DMS79 treated with DMSO at 0.1 percent for 48 hours (cell line): ENCODE measurements around the gene ARL14.
"Not testable (repeated sequence)": the region's sequence is repeated elsewhere in the genome, so short reads cannot be mapped to it uniquely, and the experiment has no call there.

Experiments
- DNase-seq: peaks from one replicate; lab custom pipeline; 2025; lab: John Stamatoyannopoulos, UW

ARL14 gene

GRCh38 chr3:160677459-160677881, 510 bp downstream of the ARL14 start:
- no peak for DNase-seq

- no peak for DNase-seq
Measured at GRCh38 chr3:160678292-160678842, 1.4 kb downstream of the ARL14 start.

- DNase-seq: no peak
Measured at GRCh38 chr3:160684368-160684740, 7.4 kb downstream of the ARL14 start.

GRCh38 chr3:160685144-160685766, 8.3 kb downstream of the ARL14 start:
- no peak for DNase-seq

- peak; percentile 17 for DNase-seq
Measured at GRCh38 chr3:160686955-160687535, 10.1 kb downstream of the ARL14 start.

- no peak for DNase-seq
Measured at GRCh38 chr3:160691151-160691550, 14.2 kb downstream of the ARL14 start.

GRCh38 chr3:160691962-160692361, 15.0 kb downstream of the ARL14 start:
- DNase-seq: no peak

GRCh38 chr3:160693191-160693590, 16.2 kb downstream of the ARL14 start:
- no peak for DNase-seq

GRCh38 chr3:160694345-160694744, 17.4 kb downstream of the ARL14 start:
- DNase-seq: no peak

GRCh38 chr3:160695003-160695402, 18.0 kb downstream of the ARL14 start:
- DNase-seq: no peak

- DNase-seq: no peak
Measured at GRCh38 chr3:160695915-160696327, 19.0 kb downstream of the ARL14 start.

GRCh38 chr3:160697637-160698380, 20.8 kb downstream of the ARL14 start:
- DNase-seq: no peak

- no peak for DNase-seq
Measured at GRCh38 chr3:160698599-160699195, 21.7 kb downstream of the ARL14 start.

GRCh38 chr3:160701490-160701889, 24.5 kb downstream of the ARL14 start:
- DNase-seq: no peak

GRCh38 chr3:160702290-160702689, 25.3 kb downstream of the ARL14 start:
- DNase-seq: no peak

GRCh38 chr3:160703974-160704373, 27.0 kb downstream of the ARL14 start:
- no peak for DNase-seq

- DNase-seq: peak; percentile 55
Measured at GRCh38 chr3:160707187-160707794, 30.3 kb downstream of the ARL14 start.

- DNase-seq: no peak
Measured at GRCh38 chr3:160709477-160710182, 32.7 kb downstream of the ARL14 start.

GRCh38 chr3:160713144-160713543, 36.2 kb downstream of the ARL14 start:
- not testable (repeated sequence) for DNase-seq

GRCh38 chr3:160719710-160720109, 42.8 kb downstream of the ARL14 start:
- no peak for DNase-seq

- no peak for DNase-seq
Measured at GRCh38 chr3:160720123-160720746, 43.3 kb downstream of the ARL14 start.
